ENCODE data around the gene TGM1. TPM values are rescaled to one million over a fixed set of nuclear protein-coding genes. Genes with fewer than 3 reads are reported as not detected.

The TGM1 gene
- total RNA-seq (2014; rRNA removed; shearing (Covaris generic); ENCODE audit: low replicate concordance) = 0.86 and 2.0 TPM in 2 replicates

- H3K4me3 ChIP-seq = no peak within 1 kb of the TSS
- H3K36me3 ChIP-seq = no peaks in the 10 kb centered on the region
- no peaks in the 10 kb centered on the region for H3K9me3 ChIP-seq
- no peak for DNase-seq
- no peaks in the 10 kb centered on the region for H3K27me3 ChIP-seq
Measured at GRCh38 chr14:24262821-24263733, at the start of gene TGM1. TSS of gene TGM1 (minus strand) at chr14:24263177. CDS start at chr14:24262352, 825 bp downstream.

DNA sequence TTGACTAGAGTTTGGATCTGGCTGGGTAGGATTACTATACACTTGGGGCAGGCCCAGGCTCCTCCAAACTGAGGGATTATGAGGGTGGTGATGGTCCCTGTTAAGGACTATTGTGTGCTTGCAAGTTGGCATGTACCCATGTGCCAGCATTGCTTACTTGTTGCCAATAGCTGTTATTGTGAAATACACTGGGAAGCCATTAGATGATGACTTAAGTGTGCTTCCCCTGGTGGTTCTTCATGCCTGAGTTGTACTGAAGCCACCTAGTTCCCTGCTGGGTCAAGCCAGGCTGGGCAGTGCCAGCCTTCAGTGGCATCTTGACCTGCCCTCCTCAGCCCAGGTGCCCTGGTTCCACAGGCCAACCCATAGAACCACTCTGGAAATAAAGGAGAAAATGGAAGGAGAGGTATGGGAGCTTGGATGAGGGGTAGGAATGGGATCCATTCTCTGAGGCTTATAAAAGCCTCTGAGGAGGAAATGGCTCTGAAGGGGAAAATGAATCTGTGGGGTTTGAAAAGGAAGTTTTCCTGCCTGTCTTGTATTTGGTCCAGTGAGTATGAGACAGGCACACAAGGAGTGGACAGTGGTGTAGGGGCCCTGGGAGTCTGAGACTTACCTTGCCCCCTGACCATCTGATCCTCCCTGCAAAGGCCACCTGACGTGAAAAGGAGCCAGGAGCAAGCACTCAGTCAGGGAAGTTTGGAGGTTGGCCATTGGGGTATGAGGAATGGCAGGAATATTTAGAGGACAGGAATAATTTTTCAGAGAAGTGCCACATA lies 49.0 kb upstream of the TGM1 start:
- Histone ChIP-seq H3K4me3 (no peak overlapping the region), H3K36me3 (peaks cover 2% of the 10 kb centered on the region; the same call in 1 of the 2 replicates), H3K9me3 (no peaks in the 10 kb centered on the region), H3K27me3 (no peaks in the 10 kb centered on the region)
- DNase-seq = no peak

DNA sequence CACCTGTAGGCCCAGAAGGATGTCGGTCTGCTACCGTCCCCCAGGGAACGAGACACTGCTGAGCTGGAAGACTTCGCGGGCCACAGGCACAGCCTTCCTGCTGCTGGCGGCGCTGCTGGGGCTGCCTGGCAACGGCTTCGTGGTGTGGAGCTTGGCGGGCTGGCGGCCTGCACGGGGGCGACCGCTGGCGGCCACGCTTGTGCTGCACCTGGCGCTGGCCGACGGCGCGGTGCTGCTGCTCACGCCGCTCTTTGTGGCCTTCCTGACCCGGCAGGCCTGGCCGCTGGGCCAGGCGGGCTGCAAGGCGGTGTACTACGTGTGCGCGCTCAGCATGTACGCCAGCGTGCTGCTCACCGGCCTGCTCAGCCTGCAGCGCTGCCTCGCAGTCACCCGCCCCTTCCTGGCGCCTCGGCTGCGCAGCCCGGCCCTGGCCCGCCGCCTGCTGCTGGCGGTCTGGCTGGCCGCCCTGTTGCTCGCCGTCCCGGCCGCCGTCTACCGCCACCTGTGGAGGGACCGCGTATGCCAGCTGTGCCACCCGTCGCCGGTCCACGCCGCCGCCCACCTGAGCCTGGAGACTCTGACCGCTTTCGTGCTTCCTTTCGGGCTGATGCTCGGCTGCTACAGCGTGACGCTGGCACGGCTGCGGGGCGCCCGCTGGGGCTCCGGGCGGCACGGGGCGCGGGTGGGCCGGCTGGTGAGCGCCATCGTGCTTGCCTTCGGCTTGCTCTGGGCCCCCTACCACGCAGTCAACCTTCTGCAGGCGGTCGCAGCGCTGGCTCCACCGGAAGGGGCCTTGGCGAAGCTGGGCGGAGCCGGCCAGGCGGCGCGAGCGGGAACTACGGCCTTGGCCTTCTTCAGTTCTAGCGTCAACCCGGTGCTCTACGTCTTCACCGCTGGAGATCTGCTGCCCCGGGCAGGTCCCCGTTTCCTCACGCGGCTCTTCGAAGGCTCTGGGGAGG lies 47.9 kb upstream of the TGM1 start, which contains the start of gene LTB4R:
Gene LTB4R (plus strand): TSS at position 857 of the 959 bp plus-strand sequence. CDS start 4,150 bp downstream, outside the sequence.
- no peak for DNase-seq

DNA sequence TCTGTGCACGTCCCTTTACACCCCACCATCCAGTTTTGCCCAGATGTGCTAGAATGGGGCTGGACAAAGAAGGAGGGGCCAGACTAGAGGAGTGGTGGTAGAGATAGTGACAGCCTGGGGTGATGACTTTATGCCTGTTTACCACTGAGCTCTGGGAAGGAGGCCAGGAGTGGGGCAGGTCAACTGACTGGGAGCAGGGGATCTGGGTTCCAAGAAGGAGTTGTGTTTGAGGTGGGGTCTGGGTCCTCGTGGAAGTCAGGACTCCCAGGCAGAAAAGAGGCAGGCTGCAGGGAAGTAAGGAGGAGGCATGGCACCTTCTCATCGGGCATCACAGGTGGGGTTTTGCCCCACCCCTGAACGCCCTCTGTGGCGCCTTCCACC lies 47.3 kb upstream of the TGM1 start:
- Histone ChIP-seq H3K27me3 (no peaks in the 10 kb centered on the region), H3K9me3 (no peaks in the 10 kb centered on the region), H3K36me3 (peaks cover 2% of the 10 kb centered on the region; the same call in 1 of the 2 replicates), H3K4me3 (no peak overlapping the region)
- DNase-seq = no peak

More for the DNA sequence above, 47.9 kb upstream of the TGM1 start, which contains the start of gene LTB4R:
- H3K36me3 ChIP-seq = peaks cover 2% of the 10 kb centered on the region; the same call in 1 of the 2 replicates
- H3K4me3 ChIP-seq = no peak within 1 kb of the TSS
- no peaks in the 10 kb centered on the region for H3K27me3 ChIP-seq
- no peaks in the 10 kb centered on the region for H3K9me3 ChIP-seq

DNA sequence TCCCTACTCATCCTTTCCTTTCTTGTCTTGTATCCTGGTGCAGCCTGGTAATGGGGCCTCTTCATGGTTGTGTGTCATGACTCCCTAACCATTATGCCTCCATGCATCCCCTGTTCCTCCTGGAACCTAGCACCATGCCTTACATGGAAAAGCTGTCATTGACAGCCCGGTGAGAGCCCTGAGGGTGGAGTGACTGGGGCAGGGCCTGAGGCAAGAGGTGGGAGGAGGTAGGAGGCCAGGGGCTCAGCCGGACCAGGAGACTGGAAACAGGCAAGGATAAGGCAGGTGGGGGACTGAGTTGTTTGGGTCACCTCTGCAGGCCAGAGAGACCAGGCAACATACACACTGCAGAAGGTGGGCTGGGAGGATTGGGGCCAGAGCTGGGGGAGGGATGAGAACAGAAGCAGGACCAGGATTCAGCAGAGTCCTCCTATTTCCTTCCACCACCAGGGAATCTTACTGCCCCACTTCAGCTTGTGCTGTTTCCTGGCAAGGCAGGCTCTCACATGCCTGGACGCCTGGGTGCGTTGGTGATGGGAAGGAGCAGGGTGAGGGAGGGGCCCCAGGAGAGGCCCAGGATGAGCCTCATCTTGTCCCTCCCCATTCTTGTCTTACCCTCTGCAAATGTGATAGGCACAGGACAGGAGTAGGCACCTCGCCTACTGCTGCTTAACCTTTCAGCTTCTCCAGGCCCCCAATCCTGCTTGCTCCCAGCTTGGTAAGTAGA lies 46.7 kb upstream of the TGM1 start, which contains the start of gene LTB4R2:
Gene LTB4R2 (plus strand): TSS at position 603 of the 727 bp plus-strand sequence. CDS start 525 bp downstream, outside the sequence.
- Histone ChIP-seq H3K4me3 (no peak within 1 kb of the TSS), H3K9me3 (no peaks in the 10 kb centered on the region), H3K27me3 (no peaks in the 10 kb centered on the region), H3K36me3 (peaks cover 2% of the 10 kb centered on the region; the same call in 1 of the 2 replicates)
- no peak for DNase-seq

DNA sequence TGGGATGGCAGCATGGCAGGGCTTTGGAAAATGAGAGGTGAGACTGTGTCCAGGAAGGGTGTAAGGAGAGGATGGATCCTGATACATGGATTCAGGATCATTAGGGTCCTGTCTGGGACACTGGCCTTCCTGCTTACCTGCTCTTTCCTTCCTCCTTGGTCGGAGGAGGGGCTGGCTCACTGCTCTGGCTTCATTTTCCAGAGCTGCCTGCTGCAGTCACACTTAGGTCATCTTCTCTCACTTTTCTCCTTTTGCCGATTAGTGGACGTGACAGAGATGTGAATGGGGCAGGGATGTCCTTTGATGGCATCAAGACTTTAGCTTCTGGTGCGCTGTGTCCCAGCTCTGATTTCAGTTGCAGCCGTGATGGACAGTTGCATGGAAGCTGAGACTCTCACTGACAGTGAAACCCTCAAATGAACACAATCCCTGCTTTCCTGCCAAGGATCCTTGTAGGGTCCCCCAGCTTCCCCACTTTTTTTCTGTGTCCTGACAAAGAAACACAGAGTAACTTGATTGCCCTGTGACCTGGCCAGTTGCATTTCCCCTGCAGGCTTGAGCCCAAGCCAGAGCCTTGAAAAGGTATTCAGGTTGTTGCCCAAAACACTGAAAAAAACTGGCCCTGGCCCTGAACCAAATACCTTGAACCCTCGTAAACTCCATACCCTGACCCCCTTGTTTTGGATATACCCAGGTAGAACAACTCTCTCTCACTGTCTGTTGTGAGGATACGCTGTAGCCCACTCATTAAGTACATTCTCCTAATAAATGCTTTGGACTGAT lies 45.6 kb upstream of the TGM1 start:
- Histone ChIP-seq H3K4me3 (no peak overlapping the region), H3K27me3 (no peaks in the 10 kb centered on the region), H3K36me3 (peaks cover 2% of the 10 kb centered on the region; the same call in 1 of the 2 replicates), H3K9me3 (no peaks in the 10 kb centered on the region)
- DNase-seq = no peak

- peak; percentile 29 for DNase-seq
- Histone ChIP-seq H3K36me3 (peaks cover 3% of the 10 kb centered on the region; the same call in 1 of the 2 replicates), H3K4me3 (no peak within 1 kb of the TSS)
Measured at GRCh38 chr14:24307575-24308341, 44.8 kb upstream of the TGM1 start, which contains the start of gene CIDEB. TSS of gene CIDEB (minus strand) at chr14:24307977. CDS start at chr14:24307858, 119 bp downstream.

GRCh38 chr14:24307156-24307574 lies 44.2 kb upstream of the TGM1 start:
- H3K36me3 ChIP-seq = peaks cover 9% of the 10 kb centered on the region; the same call in 1 of the 2 replicates
- H3K9me3 ChIP-seq = no peaks in the 10 kb centered on the region
- no peak overlapping the region for H3K4me3 ChIP-seq
- no peaks in the 10 kb centered on the region for H3K27me3 ChIP-seq
- no peak for DNase-seq

More at GRCh38 chr14:24307575-24308341, 44.8 kb upstream of the TGM1 start, which contains the start of gene CIDEB:
- Histone ChIP-seq H3K27me3 (no peaks in the 10 kb centered on the region), H3K9me3 (no peaks in the 10 kb centered on the region)

DNA sequence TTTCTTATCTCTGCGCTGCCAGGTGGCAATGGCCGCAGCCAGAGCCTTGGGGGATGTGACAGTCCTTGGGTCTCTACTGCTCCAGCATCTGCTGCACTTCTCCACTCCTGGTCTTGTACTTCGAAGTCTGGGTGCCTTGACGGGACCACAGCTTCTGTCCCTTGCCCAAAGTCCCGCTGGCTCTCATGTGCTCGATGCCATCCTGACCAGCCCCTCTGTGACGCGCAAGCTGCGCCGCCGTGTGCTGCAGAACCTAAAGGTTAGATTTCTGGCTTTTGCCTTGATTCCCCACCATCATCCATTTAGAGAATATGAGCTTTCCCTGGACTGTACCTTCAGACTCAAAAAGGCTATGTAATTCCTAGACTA lies 41.0 kb upstream of the TGM1 start:
- no peaks in the 10 kb centered on the region for H3K27me3 ChIP-seq
- DNase-seq = no peak
- peaks cover 13% of the 10 kb centered on the region; the same call in 1 of the 2 replicates for H3K36me3 ChIP-seq
- H3K4me3 ChIP-seq = no peak overlapping the region
- no peaks in the 10 kb centered on the region for H3K9me3 ChIP-seq

- H3K9me3 ChIP-seq = no peaks in the 10 kb centered on the region
- H3K27me3 ChIP-seq = no peaks in the 10 kb centered on the region
- DNase-seq = no peak
- H3K36me3 ChIP-seq = peaks cover 10% of the 10 kb centered on the region; the same call in 1 of the 2 replicates
- H3K4me3 ChIP-seq = peak overlapping the region; percentile 77
Measured at GRCh38 chr14:24300326-24300980, 37.5 kb upstream of the TGM1 start.

- DNase-seq = peak; percentile 76
- H3K4me3 ChIP-seq = peak within 1 kb of the TSS; percentile 77
- no peaks in the 10 kb centered on the region for H3K9me3 ChIP-seq
- H3K27me3 ChIP-seq = no peaks in the 10 kb centered on the region
- peaks cover 10% of the 10 kb centered on the region; the same call in 1 of the 2 replicates for H3K36me3 ChIP-seq
Measured at GRCh38 chr14:24299255-24300191, 36.5 kb upstream of the TGM1 start, which contains the start of the genes DHRS1 and NOP9. TSS of gene DHRS1 (minus strand) at chr14:24299780. CDS start at chr14:24299106, 674 bp downstream. TSS of gene NOP9 (plus strand) at chr14:24299850. CDS start at chr14:24299955, 105 bp downstream.

DNA sequence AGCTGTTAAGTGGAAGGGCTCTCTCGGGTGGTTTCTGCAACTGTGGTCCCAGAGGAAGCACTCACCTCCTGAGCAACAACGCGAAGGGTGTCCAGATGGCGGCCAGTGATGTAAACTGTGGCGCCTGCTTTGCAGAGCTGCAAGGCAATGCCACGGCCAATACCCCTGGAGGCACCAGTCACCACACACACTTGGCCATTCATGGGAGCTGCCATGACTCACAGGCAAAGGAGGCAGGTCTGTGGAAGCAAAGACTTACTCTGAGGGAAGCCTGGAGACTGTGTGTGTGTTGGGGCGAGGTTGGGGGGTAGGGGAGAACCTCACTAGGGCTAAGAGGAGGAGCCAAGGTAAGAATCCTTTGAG lies 35.9 kb upstream of the TGM1 start:
- H3K36me3 ChIP-seq = peaks cover 10% of the 10 kb centered on the region; the same call in 1 of the 2 replicates
- no peaks in the 10 kb centered on the region for H3K9me3 ChIP-seq
- no peaks in the 10 kb centered on the region for H3K27me3 ChIP-seq
- peak; percentile 76 for DNase-seq
- H3K4me3 ChIP-seq = peak overlapping the region; percentile 77

Measured in MG63 (cell line).